ACHN (cell line): Measurements from ENCODE around the gene FGB.
"Not testable (repeated sequence)": the region's sequence is repeated elsewhere in the genome, so short reads cannot be mapped to it uniquely, and the experiment has no call there.

ENCODE experiments used
- DNase-seq: peaks from one replicate; pipeline ENCODE4 v3.0.0-alpha.2; 2015
- in situ Hi-C: cut with HindIII; loops from 2 replicates; pipeline ENCODE4 v1.10.0; 2017; ENCODE audit warnings: low sequenced_read_pairs, low pct_ligation_motif_present, low pct_unique_long_range_greater_than_20kb

Gene FGB

GRCh38 chr4:154590329-154591006, 27.7 kb downstream of the FGB start, which contains the start of gene FGA:
Gene FGA (minus strand): TSS chr4:154590742. CDS start chr4:154590687, 55 bp downstream.
- DNase-seq, result no peak
- in situ Hi-C loops, result no loop called here

GRCh38 chr4:154591890-154592289, 29.1 kb downstream of the FGB start:
- no peak for DNase-seq
- in situ Hi-C loops, result no loop called here

- in situ Hi-C loops, result no loop called here
- DNase-seq, result no peak
Observed at GRCh38 chr4:154593868-154594267, 31.1 kb downstream of the FGB start.

GRCh38 chr4:154594343-154594742, 31.5 kb downstream of the FGB start:
- DNase-seq, in situ Hi-C loops: not testable (repeated sequence)

GRCh38 chr4:154595807-154596206, 33.0 kb downstream of the FGB start:
- DNase-seq, result no peak
- in situ Hi-C loops, result no loop called here

- in situ Hi-C loops, DNase-seq: not testable (repeated sequence)
Observed at GRCh38 chr4:154597281-154597680, 34.5 kb downstream of the FGB start.

GRCh38 chr4:154597798-154598774, 35.3 kb downstream of the FGB start:
- in situ Hi-C loops, result no loop called here
- no peak for DNase-seq

- no peak for DNase-seq
- in situ Hi-C loops, result no loop called here
Observed at GRCh38 chr4:154602404-154603020, 39.7 kb downstream of the FGB start.

- in situ Hi-C loops, result no loop called here
- no peak for DNase-seq
Observed at GRCh38 chr4:154603033-154603943, 40.5 kb downstream of the FGB start.

GRCh38 chr4:154604696-154605200, 41.9 kb downstream of the FGB start:
- in situ Hi-C loops, result no loop called here
- no peak for DNase-seq

GRCh38 chr4:154606728-154607723, 44.2 kb downstream of the FGB start:
- no peak for DNase-seq
- in situ Hi-C loops, result no loop called here

- in situ Hi-C loops, result no loop called here
- DNase-seq, result no peak
Observed at GRCh38 chr4:154608361-154609252, 45.8 kb downstream of the FGB start.

GRCh38 chr4:154609532-154609931, 46.7 kb downstream of the FGB start:
- no peak for DNase-seq
- in situ Hi-C loops, result no loop called here

- DNase-seq, result no peak
- in situ Hi-C loops, result no loop called here
Observed at GRCh38 chr4:154610582-154610981, 47.8 kb downstream of the FGB start.

GRCh38 chr4:154611833-154612232, 49.0 kb downstream of the FGB start:
- DNase-seq, result no peak
- in situ Hi-C loops, result no loop called here
